Measurements from ENCODE around the gene PLEKHH1.
A peak's percentile ranks its signal among the peaks of the same experiment; 100 is the strongest.

The PLEKHH1 gene

DNA sequence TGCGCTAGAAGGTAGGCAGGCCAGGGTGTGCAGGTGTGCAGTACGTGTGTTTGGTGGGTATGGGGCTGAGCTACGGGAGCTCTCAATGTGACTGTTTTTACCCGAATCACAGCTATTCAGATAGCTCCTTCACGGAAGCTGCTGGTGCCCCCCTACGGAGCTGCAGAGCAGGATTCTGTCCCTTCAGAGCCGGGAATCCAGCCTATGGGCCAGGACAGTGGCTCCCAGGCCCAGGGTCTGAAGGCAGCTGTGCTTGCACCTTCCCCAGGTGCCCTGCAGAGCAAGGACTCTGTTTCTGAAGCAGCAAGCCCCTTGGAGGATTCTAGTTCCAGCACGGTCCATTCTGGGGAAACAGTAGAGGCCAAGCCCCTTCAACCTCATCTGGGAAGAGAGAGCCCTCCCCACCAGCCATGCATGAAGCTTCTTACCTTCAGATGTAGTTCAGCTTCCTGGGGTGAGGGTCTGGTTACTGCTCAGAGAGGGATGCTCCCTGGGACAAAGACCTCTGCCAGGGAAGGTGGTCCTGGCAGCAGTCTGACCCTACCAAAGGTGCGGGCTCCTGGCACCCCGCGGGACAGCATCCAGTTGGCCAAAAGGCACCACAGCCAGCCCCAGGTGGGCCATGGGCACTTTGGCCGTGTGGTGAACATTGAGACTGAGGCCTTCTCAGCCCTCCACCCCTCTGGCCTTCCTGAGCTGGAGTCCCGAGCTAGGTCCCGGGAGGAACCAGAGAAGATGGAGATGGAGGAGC lies 29.1 kb downstream of the PLEKHH1 start:
- ATAC-seq (no peak), DNase-seq (no peak)
- Mint-ChIP-seq H3K9me3 (no peaks in the 10 kb centered on the region), H3K4me3 (no peak overlapping the region), H3K27ac (no peak overlapping the region), H3K4me1 (peaks cover under 1% of the 10 kb centered on the region), H3K27me3 (peaks cover 1% of the 10 kb centered on the region)

DNA sequence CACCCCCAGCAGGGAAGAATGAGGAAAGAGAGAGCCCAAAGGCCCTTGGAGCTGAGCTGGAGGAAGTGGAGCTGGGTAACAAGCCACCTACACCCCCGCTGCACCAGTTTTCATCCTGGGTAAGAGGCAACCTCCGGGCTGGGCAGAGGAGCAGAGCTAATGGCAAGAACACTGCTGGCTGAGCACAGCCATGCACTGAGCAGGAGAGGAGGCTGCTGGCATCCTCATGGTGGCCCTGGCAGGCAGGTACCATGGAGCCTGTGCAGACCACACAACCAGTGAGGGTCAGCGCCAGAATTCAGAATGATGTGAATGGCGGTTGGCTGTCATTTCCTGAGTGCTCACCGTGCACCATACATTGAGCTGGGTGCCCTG lies 29.7 kb downstream of the PLEKHH1 start:
- DNase-seq (no peak), ATAC-seq (no peak)
- H3K4me3 Mint-ChIP-seq, result no peak overlapping the region
- no peak overlapping the region for H3K27ac Mint-ChIP-seq
- H3K27me3 Mint-ChIP-seq, result no peaks in the 10 kb centered on the region
- H3K4me1 Mint-ChIP-seq, result no peaks in the 10 kb centered on the region
- no peaks in the 10 kb centered on the region for H3K9me3 Mint-ChIP-seq

DNA sequence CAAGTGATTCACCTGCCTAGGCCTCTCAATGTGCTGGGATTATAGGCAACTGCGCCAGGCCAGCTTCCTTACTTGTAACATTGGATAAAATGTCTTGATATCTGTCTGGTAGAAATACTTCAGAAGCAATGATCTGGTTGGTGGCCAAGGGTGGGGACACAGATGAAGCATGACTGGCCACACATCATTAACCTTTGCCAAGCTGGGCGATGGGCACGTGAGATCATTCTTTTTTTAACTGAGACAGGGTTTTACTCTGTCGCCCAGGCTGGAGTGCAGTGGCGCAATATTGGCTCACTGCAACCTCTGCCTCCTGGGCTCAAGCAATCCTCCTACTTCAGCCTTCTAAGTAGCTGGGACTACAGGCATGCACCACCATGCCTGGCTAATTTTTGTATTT lies 31.1 kb downstream of the PLEKHH1 start:
- H3K4me1 Mint-ChIP-seq, result no peaks in the 10 kb centered on the region
- ATAC-seq (no peak), DNase-seq (no peak)
- no peaks in the 10 kb centered on the region for H3K9me3 Mint-ChIP-seq
- H3K27me3 Mint-ChIP-seq, result no peaks in the 10 kb centered on the region
- no peak overlapping the region for H3K4me3 Mint-ChIP-seq
- H3K27ac Mint-ChIP-seq, result no peak overlapping the region

DNA sequence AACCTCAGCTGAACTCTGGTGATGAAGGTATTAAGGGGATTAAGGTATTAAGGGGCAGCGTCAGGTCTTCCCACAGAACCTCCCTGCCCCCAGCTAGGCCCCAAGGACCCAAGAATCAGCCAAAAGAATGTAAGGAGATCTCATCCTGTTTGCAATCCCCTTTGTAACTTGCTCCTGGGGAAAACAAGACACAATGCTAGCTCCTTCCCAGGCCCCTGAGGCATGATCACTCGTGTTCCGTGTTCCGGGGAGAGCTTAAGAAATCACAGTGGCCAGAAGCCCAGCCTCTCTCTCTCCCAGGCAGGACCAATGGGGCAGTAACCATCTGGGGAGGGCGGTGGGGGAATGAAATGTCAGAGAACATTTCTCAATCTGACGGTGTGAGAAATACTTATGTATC lies 33.8 kb downstream of the PLEKHH1 start:
- H3K4me3 Mint-ChIP-seq, result no peak overlapping the region
- H3K27me3 Mint-ChIP-seq, result no peaks in the 10 kb centered on the region
- DNase-seq (no peak), ATAC-seq (no peak)
- no peaks in the 10 kb centered on the region for H3K4me1 Mint-ChIP-seq
- no peaks in the 10 kb centered on the region for H3K9me3 Mint-ChIP-seq
- no peak overlapping the region for H3K27ac Mint-ChIP-seq

DNA sequence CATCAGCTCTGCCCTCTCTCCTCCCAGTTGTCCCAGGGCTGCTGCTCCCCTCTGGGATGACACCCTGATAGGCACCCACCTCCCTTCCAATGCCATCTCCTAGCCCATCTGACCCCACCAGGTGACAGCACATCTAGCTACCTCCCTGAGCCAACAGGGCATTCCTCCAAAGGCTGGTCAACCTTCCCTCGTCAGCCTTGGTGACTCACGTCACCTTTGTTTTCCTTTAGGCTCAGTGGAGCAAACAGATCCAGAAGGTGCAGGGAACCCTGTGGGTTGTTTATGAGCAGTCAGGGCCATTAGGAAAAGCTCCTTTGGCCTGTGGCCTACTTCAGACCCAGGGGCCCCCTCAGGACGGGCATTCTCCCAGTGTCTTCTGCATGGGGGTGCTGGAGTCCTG lies 34.6 kb downstream of the PLEKHH1 start:
- DNase-seq (no peak), ATAC-seq (no peak)
- no peaks in the 10 kb centered on the region for H3K27me3 Mint-ChIP-seq
- no peak overlapping the region for H3K4me3 Mint-ChIP-seq
- no peak overlapping the region for H3K27ac Mint-ChIP-seq
- no peaks in the 10 kb centered on the region for H3K9me3 Mint-ChIP-seq
- no peaks in the 10 kb centered on the region for H3K4me1 Mint-ChIP-seq

DNA sequence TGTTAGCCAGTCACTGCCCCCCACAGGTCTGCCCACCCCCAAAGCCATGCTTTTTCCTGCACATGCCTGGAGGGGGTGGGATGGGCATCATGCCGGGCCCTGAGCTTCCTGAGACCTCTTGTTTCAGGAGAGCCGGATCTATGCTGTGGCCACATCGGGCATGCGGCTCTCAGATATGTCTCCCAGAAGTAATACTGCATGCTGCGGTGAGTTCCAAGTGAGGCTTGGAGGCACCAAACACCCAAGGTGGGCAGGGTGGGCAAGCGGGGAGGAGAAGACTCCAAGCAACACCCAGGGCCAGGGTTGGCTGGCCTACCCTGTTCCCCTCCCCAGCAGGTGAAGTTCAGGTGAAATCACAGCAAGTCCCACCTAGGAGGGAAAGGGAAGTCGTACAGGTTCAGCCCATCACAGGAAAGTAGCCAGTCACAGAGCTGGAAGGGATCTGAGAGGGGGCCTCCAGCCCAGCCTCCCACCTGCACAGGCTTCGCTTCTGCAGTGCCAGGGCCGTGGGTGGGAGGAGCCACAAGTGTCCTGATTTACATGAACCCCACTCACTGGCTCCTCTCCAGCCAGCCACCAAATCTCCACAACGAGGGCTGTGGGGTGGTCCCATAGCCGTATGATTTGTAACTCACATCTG lies 36.0 kb downstream of the PLEKHH1 start:
- Mint-ChIP-seq H3K27me3 (no peaks in the 10 kb centered on the region), H3K4me3 (no peak overlapping the region), H3K27ac (no peak overlapping the region), H3K9me3 (no peaks in the 10 kb centered on the region), H3K4me1 (no peaks in the 10 kb centered on the region)
- no peak for ATAC-seq
- DNase-seq, result no peak

DNA sequence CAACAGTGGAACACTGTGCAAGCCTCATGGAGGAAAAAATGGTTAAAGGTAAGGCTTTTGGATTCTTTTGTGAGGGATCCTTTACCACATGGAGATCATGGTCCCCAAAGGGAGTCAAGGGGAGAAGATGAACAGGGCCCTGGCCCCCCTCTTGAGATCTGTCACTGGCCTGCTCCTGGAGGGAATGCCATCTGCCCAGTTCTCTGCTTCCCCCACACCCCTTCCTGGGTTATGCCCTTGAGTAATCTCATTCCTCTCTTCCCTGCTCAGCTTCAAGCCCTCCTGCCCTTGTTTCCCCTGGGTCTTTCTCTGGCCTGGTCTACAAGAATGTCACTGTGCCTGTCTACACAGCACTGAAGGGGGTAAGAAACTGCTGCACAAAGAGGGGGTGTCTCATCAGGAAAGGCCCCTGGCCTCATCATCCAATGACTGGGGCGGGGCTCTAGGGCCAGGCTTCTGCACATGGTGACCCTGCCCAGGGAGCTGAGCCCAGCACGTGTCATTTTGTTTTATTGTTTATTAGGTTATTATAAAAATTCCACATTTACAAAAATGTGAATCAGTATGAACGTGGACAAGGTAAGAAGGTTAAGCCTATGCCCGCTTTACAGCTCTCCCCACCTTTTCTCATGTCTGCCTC lies 36.7 kb downstream of the PLEKHH1 start:
- no peaks in the 10 kb centered on the region for H3K27me3 Mint-ChIP-seq
- H3K9me3 Mint-ChIP-seq, result no peaks in the 10 kb centered on the region
- H3K4me3 Mint-ChIP-seq, result no peak overlapping the region
- no peak for DNase-seq
- H3K4me1 Mint-ChIP-seq, result no peaks in the 10 kb centered on the region
- no peak for ATAC-seq
- H3K27ac Mint-ChIP-seq, result no peak overlapping the region

DNA sequence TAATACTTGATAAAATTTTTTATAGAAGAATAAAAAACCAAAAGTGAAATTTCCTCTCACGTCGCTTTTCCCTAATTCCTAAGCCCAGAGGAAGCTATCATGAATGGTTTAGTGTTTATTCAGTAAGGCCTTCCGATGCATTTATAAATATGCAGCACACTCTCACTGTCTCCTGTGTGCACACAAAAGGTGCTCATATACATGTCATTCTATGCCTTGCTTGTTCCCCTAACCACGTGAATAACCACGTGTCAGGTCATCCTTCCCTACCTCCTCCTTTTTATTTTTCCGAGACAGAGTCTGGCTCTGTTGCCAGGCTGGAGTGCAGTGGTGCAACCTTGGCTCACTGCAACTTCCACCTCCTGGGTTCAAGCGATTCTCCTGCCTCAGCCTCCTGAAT lies 37.4 kb downstream of the PLEKHH1 start:
- H3K27ac Mint-ChIP-seq, result no peak overlapping the region
- H3K27me3 Mint-ChIP-seq, result no peaks in the 10 kb centered on the region
- H3K9me3 Mint-ChIP-seq, result no peaks in the 10 kb centered on the region
- no peak overlapping the region for H3K4me3 Mint-ChIP-seq
- no peaks in the 10 kb centered on the region for H3K4me1 Mint-ChIP-seq
- no peak for ATAC-seq
- DNase-seq, result no peak

DNA sequence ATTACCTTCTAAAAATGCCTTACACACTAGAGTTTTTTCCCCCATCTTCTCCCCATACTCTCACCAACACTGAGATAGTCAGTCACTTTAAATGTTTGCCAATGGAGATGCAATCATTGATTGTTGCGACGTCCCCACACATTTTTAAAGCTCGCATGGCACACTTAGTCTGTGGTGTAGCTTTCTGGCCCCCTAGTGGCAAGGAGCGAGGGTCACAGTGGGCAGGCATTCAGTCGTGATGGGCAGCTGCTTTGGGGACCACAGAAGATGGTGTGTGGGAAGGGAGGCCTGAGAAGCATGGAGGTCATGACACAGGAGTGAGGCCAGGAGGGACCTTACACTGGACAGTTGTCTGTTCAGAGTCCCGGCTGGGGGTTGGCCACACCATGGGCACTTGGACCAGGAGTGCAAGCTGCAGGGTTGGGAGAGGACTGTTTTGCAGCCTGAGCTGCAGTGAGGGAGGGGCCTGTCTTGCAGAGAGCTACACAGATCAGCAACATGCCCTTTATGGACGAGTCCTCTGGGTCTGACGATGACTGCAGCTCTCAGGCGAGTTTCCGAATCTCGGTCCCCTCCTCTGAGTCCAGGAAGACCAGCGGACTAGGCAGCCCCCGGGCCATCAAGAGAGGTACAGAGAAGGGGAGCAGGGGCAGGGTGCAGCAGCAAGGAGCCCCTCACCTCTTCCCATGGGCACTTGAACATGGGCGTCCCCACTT lies 38.3 kb downstream of the PLEKHH1 start:
- DNase-seq (peak; percentile 67 to 71), ATAC-seq (peak; percentile 85)
- no peak overlapping the region for H3K4me3 Mint-ChIP-seq
- no peaks in the 10 kb centered on the region for H3K9me3 Mint-ChIP-seq
- no peak overlapping the region for H3K27ac Mint-ChIP-seq
- H3K4me1 Mint-ChIP-seq, result no peaks in the 10 kb centered on the region
- H3K27me3 Mint-ChIP-seq, result no peaks in the 10 kb centered on the region

DNA sequence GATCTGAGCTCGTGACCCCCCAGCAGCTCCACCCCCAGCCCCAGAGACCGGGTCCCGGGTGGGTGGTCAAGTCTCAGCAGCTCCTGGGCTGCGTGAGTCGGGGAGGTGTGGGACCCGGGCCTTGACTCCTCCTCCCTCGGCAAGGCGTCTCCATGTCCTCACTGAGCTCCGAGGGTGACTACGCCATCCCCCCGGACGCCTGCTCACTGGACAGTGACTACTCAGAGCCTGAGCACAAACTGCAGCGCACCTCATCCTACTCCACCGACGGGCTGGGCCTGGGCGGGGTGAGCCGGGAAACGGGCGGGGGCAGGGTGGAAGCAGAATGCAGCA lies 38.9 kb downstream of the PLEKHH1 start:
- Mint-ChIP-seq H3K9me3 (no peaks in the 10 kb centered on the region), H3K27me3 (no peaks in the 10 kb centered on the region), H3K4me1 (no peaks in the 10 kb centered on the region), H3K4me3 (no peak overlapping the region), H3K27ac (no peak overlapping the region)
- DNase-seq, result no peak
- ATAC-seq, result peak; percentile 6

DNA sequence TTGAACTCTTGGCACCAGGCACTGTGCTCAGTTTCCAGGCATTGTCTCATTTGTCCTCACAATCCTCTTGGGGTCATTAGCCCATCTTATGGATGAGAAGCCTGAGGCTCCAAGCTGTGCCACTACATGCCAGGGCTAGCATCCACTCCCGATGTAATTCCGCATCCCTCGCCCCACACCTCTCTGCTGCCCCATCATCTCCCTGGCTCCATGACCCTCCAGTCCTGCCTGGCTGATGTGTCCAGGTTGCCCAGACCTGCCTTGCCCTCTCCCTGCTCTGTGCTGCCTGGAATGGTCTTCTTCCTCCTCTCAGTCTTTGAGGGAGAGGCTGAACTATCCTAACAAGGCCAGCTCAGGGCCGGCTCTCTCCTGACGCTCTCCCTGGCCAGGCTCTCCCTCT lies 39.5 kb downstream of the PLEKHH1 start:
- DNase-seq (no peak), ATAC-seq (no peak)
- Mint-ChIP-seq H3K4me1 (no peaks in the 10 kb centered on the region), H3K4me3 (no peak overlapping the region), H3K9me3 (no peaks in the 10 kb centered on the region), H3K27me3 (no peaks in the 10 kb centered on the region), H3K27ac (peak overlapping the region in 1 of 2 donors; percentile 83)

DNA sequence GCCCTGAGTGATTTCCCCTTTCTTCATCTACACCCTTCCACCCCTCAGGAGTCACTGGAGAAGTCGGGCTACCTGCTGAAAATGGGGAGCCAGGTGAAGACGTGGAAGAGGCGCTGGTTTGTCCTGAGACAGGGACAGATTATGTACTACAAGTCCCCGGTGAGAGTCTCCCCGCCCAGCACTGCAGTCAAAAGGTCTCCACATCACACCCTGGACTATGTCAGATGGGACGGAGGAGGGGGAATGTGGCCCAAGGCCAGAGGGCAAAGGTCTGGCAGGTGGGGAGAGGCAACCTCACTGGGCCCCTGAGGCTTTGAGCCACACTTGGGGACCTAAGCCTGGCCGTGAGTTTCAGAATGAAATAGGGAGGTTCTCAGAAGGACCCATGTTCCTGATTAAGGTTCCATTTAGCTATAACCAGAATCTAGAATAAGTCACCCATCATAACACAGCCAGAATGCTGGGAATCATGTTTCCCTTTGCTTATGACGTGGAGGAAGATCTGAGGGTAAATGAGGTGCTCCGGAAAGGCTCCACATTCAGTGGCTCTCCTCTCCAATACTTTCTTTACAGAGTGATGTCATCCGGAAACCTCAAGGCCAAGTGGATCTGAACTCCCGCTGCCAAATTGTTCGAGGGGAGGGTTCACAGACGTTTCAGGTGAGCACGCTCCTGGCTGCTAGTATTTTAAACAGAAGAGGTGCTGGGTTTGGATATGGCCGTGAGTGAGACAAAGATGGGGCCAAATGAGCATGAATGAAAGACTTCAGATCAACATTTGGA lies 40.3 kb downstream of the PLEKHH1 start:
- no peaks in the 10 kb centered on the region for H3K4me1 Mint-ChIP-seq

DNA sequence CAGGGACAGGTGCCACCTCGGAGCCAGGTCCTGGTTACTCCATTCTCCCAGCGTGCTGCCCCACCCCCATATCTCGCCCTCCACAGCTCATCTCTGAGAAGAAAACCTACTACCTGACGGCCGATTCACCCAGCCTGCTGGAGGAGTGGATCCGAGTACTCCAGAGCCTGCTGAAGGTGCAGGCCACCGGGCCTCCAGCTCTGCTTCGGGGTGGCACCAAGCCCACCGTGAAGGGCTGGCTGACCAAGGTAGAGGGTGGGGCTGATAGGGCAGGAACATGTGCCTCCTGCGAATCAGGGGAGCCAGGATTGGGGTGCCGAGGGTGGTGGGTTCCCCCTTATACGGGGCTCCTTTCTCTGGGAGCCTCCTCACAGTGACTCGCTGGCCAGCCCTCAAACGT lies 41.1 kb downstream of the PLEKHH1 start:
- H3K4me3 Mint-ChIP-seq, result no peak overlapping the region
- DNase-seq (no peak), ATAC-seq (no peak)
- no peak overlapping the region for H3K27ac Mint-ChIP-seq
- H3K4me1 Mint-ChIP-seq, result no peaks in the 10 kb centered on the region
- H3K9me3 Mint-ChIP-seq, result no peaks in the 10 kb centered on the region
- H3K27me3 Mint-ChIP-seq, result no peaks in the 10 kb centered on the region

More for the DNA sequence above, 40.3 kb downstream of the PLEKHH1 start:
- no peak for ATAC-seq
- Mint-ChIP-seq H3K27ac (peak overlapping the region in 1 of 2 donors; percentile 0), H3K27me3 (no peaks in the 10 kb centered on the region), H3K9me3 (no peaks in the 10 kb centered on the region), H3K4me3 (no peak overlapping the region)
- no peak for DNase-seq

DNA sequence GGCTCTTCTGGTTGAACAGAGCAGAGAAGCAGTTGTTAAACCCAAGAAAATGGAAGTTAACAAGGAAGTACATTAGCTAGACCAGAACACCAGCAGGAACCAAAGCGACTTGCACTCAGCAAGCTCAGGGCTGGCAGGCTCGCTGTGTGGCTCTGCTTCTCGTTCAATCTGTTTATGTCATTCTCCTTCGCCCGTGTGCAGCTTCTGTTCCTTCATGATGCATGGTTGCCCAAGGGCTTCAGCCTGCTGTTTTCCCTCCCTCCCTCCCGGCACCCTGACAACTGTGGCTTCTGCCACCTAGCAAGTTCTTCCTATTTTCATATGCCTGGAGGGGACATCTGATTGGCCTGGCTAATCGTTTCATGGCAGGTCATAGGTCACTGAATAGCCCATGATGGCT lies 41.7 kb downstream of the PLEKHH1 start:
- Mint-ChIP-seq H3K27me3 (no peaks in the 10 kb centered on the region), H3K4me3 (no peak overlapping the region), H3K9me3 (no peaks in the 10 kb centered on the region), H3K27ac (no peak overlapping the region), H3K4me1 (no peaks in the 10 kb centered on the region)
- ATAC-seq, result no peak
- no peak for DNase-seq

DNA sequence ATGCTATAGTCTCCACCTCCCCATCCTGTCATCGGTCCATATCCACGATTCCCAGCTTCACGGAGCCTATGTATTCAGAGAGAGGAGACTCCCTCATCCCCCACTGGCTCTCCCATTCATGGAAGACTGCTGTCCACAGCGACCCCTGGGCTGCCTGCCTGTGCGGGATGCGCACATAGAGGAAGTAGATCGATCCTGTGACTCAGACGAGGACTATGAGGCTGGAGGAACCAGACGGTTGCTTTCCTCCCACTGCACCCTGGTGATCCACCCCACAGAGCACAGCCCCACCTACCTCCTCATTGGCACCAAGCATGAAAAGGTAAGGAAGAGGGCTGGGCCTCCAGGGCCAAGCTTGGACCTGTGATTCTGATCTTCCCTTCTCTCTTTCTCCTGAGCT lies 42.6 kb downstream of the PLEKHH1 start:
- ATAC-seq, result no peak
- Mint-ChIP-seq H3K27ac (no peak overlapping the region), H3K4me1 (no peaks in the 10 kb centered on the region), H3K9me3 (no peaks in the 10 kb centered on the region), H3K4me3 (no peak overlapping the region), H3K27me3 (no peaks in the 10 kb centered on the region)
- no peak for DNase-seq
